Measurements from ENCODE around the gene RFXANK. TPM values are rescaled to one million over a fixed set of nuclear protein-coding genes. Genes with fewer than 3 reads are reported as not detected.

The RFXANK gene
- total RNA-seq, 1 donor from 2014 or later = 91.1 TPM

DNA sequence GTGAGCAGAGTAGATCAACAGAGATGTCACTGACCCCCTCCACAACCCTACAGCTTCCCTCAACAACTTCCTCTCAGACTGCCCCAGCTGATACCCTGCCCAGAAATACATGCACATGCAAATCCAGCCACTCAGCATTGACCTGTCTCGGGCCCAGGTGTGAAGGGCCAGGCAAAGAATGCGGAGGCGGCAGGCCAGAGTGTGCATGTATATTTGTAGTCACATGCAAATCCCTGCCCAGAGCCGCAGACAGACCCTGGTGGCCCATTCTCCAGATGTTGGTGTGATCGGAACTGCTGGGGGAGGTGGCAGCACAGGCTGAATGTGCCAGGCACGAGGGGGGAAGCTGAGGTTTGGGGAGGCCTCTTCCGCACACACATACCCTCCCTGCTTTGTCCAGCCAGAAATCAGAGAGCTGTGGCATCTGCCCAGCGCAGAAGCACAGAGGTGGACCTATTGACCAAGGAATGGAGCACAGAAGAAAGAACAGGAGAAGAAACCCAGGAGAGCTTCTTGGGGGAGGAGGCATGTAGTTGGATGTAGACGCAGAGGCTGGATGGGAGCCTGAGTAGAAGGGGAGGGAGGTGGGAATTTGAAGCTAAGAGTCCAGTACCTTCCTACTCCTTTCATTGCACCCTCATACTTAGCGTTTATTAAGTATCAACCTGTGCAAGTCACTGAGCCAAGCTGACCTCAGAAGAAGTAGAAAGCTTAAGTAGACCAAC lies 36.4 kb upstream of the RFXANK start:
- no peak overlapping the region for H3K27ac ChIP-seq (ENCODE audit: low read depth, low read length)
- Mint-ChIP-seq H3K36me3 (ENCODE audit: low read depth, unreplicated experiment) (peaks cover 11% of the 10 kb centered on the region), H3K27me3 (ENCODE audit: low read depth, unreplicated experiment) (peaks cover 22% of the 10 kb centered on the region), H3K4me1 (ENCODE audit: low read depth, unreplicated experiment) (no peaks in the 10 kb centered on the region), H3K9me3 (ENCODE audit: unreplicated experiment) (peaks cover 8% of the 10 kb centered on the region), H3K4me3 (ENCODE audit: unreplicated experiment) (no peak overlapping the region), H3K27ac (ENCODE audit: unreplicated experiment) (no peak overlapping the region)
- DNase-seq (ENCODE audit: low read depth) (no peak), FAIRE-seq (no peak)
- H3K4me1 ChIP-seq (ENCODE audit: insufficient read depth, low read length) = no peaks in the 10 kb centered on the region
- H4K20me1 ChIP-seq (ENCODE audit: insufficient read depth, low read length) = no peaks in the 10 kb centered on the region
- no peak overlapping the region for H3K9ac ChIP-seq (ENCODE audit: low read length)
- no peak overlapping the region for H2AFZ ChIP-seq (ENCODE audit: low read depth, low read length)
- no peaks in the 10 kb centered on the region for H3K9me3 ChIP-seq (ENCODE audit: insufficient read depth, low read depth, low read length)
- no peak overlapping the region for H3K4me2 ChIP-seq (ENCODE audit: low read length)
- TF ChIP-seq, protein P1, sequence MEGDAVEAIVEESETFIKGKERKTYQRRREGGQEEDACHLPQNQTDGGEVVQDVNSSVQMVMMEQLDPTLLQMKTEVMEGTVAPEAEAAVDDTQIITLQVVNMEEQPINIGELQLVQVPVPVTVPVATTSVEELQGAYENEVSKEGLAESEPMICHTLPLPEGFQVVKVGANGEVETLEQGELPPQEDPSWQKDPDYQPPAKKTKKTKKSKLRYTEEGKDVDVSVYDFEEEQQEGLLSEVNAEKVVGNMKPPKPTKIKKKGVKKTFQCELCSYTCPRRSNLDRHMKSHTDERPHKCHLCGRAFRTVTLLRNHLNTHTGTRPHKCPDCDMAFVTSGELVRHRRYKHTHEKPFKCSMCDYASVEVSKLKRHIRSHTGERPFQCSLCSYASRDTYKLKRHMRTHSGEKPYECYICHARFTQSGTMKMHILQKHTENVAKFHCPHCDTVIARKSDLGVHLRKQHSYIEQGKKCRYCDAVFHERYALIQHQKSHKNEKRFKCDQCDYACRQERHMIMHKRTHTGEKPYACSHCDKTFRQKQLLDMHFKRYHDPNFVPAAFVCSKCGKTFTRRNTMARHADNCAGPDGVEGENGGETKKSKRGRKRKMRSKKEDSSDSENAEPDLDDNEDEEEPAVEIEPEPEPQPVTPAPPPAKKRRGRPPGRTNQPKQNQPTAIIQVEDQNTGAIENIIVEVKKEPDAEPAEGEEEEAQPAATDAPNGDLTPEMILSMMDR (IDR thresholded peaks at IDR 0.05; ENCODE audit: insufficient read depth, low read depth, low read length) = no peak
- TF ChIP-seq EZH2 (IDR thresholded peaks at IDR 0.05; ENCODE audit: insufficient read depth, low read length) = no peak
- no peaks in the 10 kb centered on the region for H3K27me3 ChIP-seq (ENCODE audit: insufficient read depth, low read length)
- no peaks in the 10 kb centered on the region for H3K36me3 ChIP-seq (ENCODE audit: insufficient read depth, low read length)
- H3K4me3 ChIP-seq (ENCODE audit: insufficient read depth, low read depth, low read length) = no peak overlapping the region
- H3K79me2 ChIP-seq (ENCODE audit: insufficient read depth, low read length) = no peaks in the 10 kb centered on the region

DNA sequence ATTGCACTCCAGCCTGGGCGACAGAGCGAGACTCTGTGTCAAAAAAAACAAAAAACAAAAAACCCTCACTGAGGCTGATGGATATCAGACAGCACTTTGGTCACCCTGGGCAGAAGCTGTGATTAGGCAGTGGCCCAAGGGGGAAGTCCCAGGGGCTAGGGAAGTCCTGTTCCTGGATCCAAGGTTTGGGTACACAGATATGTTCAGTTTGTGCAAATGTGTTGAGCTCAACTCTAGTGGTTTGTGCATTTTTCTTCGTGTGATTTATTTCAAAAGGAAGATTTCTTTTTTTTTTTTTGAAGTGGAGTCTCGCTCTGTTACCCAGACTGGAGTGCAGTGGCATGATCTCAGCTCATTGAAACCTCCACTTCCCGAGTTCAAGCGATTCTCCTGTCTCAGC lies 34.2 kb upstream of the RFXANK start:
- H3K4me3 ChIP-seq (ENCODE audit: insufficient read depth, low read depth, low read length) = no peak overlapping the region
- H3K79me2 ChIP-seq (ENCODE audit: insufficient read depth, low read length) = no peaks in the 10 kb centered on the region
- no peaks in the 10 kb centered on the region for H3K36me3 ChIP-seq (ENCODE audit: insufficient read depth, low read length)
- Mint-ChIP-seq H3K4me3 (ENCODE audit: unreplicated experiment) (no peak overlapping the region), H3K9me3 (ENCODE audit: unreplicated experiment) (peaks cover 8% of the 10 kb centered on the region), H3K36me3 (ENCODE audit: low read depth, unreplicated experiment) (peaks cover 11% of the 10 kb centered on the region), H3K27me3 (ENCODE audit: low read depth, unreplicated experiment) (peaks cover 24% of the 10 kb centered on the region), H3K4me1 (ENCODE audit: low read depth, unreplicated experiment) (no peaks in the 10 kb centered on the region), H3K27ac (ENCODE audit: unreplicated experiment) (no peak overlapping the region)
- TF ChIP-seq, protein P1 (IDR thresholded peaks at IDR 0.05; ENCODE audit: insufficient read depth, low read depth, low read length) = no peak
- TF ChIP-seq EZH2 (IDR thresholded peaks at IDR 0.05; ENCODE audit: insufficient read depth, low read length) = no peak
- H3K27me3 ChIP-seq (ENCODE audit: insufficient read depth, low read length) = no peaks in the 10 kb centered on the region
- H3K27ac ChIP-seq (ENCODE audit: low read depth, low read length) = no peak overlapping the region
- H3K9me3 ChIP-seq (ENCODE audit: insufficient read depth, low read depth, low read length) = no peaks in the 10 kb centered on the region
- FAIRE-seq (no peak), DNase-seq (ENCODE audit: low read depth) (no peak)
- H2AFZ ChIP-seq (ENCODE audit: low read depth, low read length) = no peak overlapping the region
- H4K20me1 ChIP-seq (ENCODE audit: insufficient read depth, low read length) = peaks cover 3% of the 10 kb centered on the region
- no peak overlapping the region for H3K4me2 ChIP-seq (ENCODE audit: low read length)
- H3K4me1 ChIP-seq (ENCODE audit: insufficient read depth, low read length) = no peaks in the 10 kb centered on the region
- H3K9ac ChIP-seq (ENCODE audit: low read length) = no peak overlapping the region

DNA sequence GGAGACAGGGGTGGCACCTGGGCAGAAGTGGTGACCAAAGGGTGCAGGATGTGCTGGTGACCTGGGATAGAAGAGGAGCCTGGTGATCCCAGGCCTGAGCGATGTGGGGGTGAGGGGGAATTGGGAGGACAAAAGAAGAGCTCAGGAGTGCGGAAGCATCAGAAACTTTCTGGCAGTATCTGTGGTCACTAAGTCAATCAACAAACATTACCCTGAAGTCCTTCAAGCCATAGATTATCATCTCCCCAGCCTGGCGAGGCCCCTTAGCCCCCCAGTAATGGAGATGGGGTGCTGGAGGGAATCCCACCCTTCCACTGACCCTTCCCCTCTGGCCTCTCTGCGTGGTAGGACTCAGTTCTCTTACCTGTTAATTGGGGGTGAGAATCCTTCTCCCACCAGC lies 32.5 kb upstream of the RFXANK start:
- DNase-seq (ENCODE audit: low read depth) = no peak
- Histone ChIP-seq H3K79me2 (ENCODE audit: insufficient read depth, low read length) (no peaks in the 10 kb centered on the region), H3K9ac (ENCODE audit: low read length) (no peak overlapping the region), H4K20me1 (ENCODE audit: insufficient read depth, low read length) (peaks cover 3% of the 10 kb centered on the region), H3K36me3 (ENCODE audit: insufficient read depth, low read length) (no peaks in the 10 kb centered on the region), H3K4me2 (ENCODE audit: low read length) (no peak overlapping the region), H3K27ac (ENCODE audit: low read depth, low read length) (no peak overlapping the region), H2AFZ (ENCODE audit: low read depth, low read length) (no peak overlapping the region), H3K9me3 (ENCODE audit: insufficient read depth, low read depth, low read length) (no peaks in the 10 kb centered on the region), H3K27me3 (ENCODE audit: insufficient read depth, low read length) (no peaks in the 10 kb centered on the region), H3K4me3 (ENCODE audit: insufficient read depth, low read depth, low read length) (no peak overlapping the region), H3K4me1 (ENCODE audit: insufficient read depth, low read length) (no peaks in the 10 kb centered on the region)
- FAIRE-seq = no peak
- Mint-ChIP-seq H3K36me3 (ENCODE audit: low read depth, unreplicated experiment) (peaks cover 11% of the 10 kb centered on the region), H3K9me3 (ENCODE audit: unreplicated experiment) (peaks cover 8% of the 10 kb centered on the region), H3K4me3 (ENCODE audit: unreplicated experiment) (no peak overlapping the region), H3K27me3 (ENCODE audit: low read depth, unreplicated experiment) (peaks cover 22% of the 10 kb centered on the region), H3K4me1 (ENCODE audit: low read depth, unreplicated experiment) (no peaks in the 10 kb centered on the region), H3K27ac (ENCODE audit: unreplicated experiment) (no peak overlapping the region)
- TF ChIP-seq, protein P1 (IDR thresholded peaks at IDR 0.05; ENCODE audit: insufficient read depth, low read depth, low read length) = no peak
- no peak for TF ChIP-seq EZH2 (IDR thresholded peaks at IDR 0.05; ENCODE audit: insufficient read depth, low read length)

All from astrocyte (in vitro differentiated cells and primary cell).